A549 (cell line): ENCODE data around the gene ARHGAP10.

ENCODE experiments used
- CBX2 ChIP-seq: fragments of 200-600 bp; sonication (generic); IDR thresholded peaks from 2 replicates; pipeline ENCODE4 v1.6.1; 2016; ENCODE audit warnings: low read depth, mild to moderate bottlenecking, borderline replicate concordance
- CTCF ChIP-seq: fragments of >200 bp; sonication (Bioruptor Twin); formaldehyde crosslinking; IDR thresholded peaks from 3 replicates; pipeline ENCODE4 v1.5.1; 2016
- JUNB ChIP-seq: fragments of >200 bp; sonication (Bioruptor Twin); formaldehyde crosslinking; IDR thresholded peaks from 2 replicates; pipeline ENCODE4 v1.6.1; 2016
- NR3C1 ChIP-seq: fragments of >200 bp; sonication (Bioruptor Twin); formaldehyde crosslinking; IDR thresholded peaks from 3 replicates; pipeline ENCODE4 v1.6.1; 2017

DNA sequence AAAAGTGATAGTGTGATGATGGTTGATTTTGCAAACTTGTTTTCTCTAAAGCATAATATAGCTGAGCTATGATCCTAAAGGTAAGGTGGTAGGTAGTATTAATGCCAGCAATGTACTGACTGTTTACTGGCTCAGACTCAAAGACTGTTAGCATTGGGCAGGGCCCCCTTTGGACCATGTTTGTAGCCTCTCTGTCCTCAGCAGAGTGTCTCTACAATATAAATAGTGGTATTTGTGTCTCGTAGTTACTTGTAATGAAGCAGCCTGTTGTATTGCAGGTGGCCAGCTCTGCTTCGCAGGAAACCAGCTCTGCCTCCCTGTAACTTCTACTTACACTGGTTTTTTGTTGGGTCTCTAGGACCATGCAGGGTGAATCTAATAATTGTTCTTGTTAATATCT lies 70.5 kb downstream of the ARHGAP10 start:
- TF ChIP-seq CTCF (no peak), NR3C1 (no peak), JUNB (no peak), CBX2 (no peak)
